Breast epithelium (tissue), 4 donors: ENCODE measurements around the gene KANK2. TPM values are rescaled to one million over a fixed set of nuclear protein-coding genes. Genes with fewer than 3 reads are reported as not detected.
"Not testable (repeated sequence)": the region's sequence is repeated elsewhere in the genome, so short reads cannot be mapped to it uniquely, and the experiment has no call there.

Experiments
- DNase-seq, 2 donors: peaks; one replicate each; pipeline ENCODE4 v3.0.0-alpha.2; 2019; ENCODE audit warnings: low spot score in 2 of 2
- H3K27ac ChIP-seq, 2 donors: fragments of 200-600 bp; sonication (generic) in 1 of 2; one replicate each; pipeline ENCODE4 v1.5.1; 2016 to 2019; ENCODE audit warnings: mild to moderate bottlenecking in 1 of 2
- H3K27me3 ChIP-seq, 2 donors: fragments of 200-600 bp; sonication (generic) in 1 of 2; one replicate each; pipeline versions ENCODE4 v1.5.1 to v1.6.0; 2017 to 2019; ENCODE audit warnings: control low read depth in 1 of 2, mild to moderate bottlenecking in 1 of 2
- H3K36me3 ChIP-seq: fragments of 200-600 bp; one replicate; pipeline ENCODE4 v1.5.1; 2019
- H3K4me1 ChIP-seq, 2 donors: fragments of 200-600 bp; sonication (generic); one replicate each; pipeline ENCODE4 v1.5.1; 2016 to 2019; ENCODE audit warnings: control low read depth in 1 of 2
- H3K4me3 ChIP-seq, 3 donors: fragments of 200-600 bp; sonication (generic); 1 replicate in 2 of 3; 2 replicates in 1 of 3; pipeline ENCODE4 v1.5.1; 2016 to 2019; ENCODE audit warnings: mild to moderate bottlenecking in 3 of 3, moderate library complexity in 2 of 3
- H3K9me3 ChIP-seq, 2 donors: fragments of 200-600 bp; sonication (generic) in 1 of 2; one replicate each; pipeline ENCODE4 v1.5.1; 2016 to 2019; ENCODE audit warnings: control low read depth in 1 of 2
- CTCF ChIP-seq, 3 donors: fragments of 450-650 bp; IDR thresholded peaks; one replicate each; pipeline ENCODE4 v1.5.1; 2016 to 2017; ENCODE audit warnings: antibody characterized with exemption in 3 of 3, mild to moderate bottlenecking in 3 of 3, moderate library complexity in 3 of 3
- POLR2A ChIP-seq: fragments of 450-650 bp; IDR thresholded peaks from one replicate; pipeline ENCODE4 v1.6.1; 2016; ENCODE audit warnings: antibody characterized with exemption, mild to moderate bottlenecking, moderate library complexity
- POLR2AphosphoS5 ChIP-seq, 3 donors: sonication (generic); formaldehyde crosslinking; IDR thresholded peaks; one replicate each; pipeline ENCODE4 v1.6.1; 2017; ENCODE audit warnings: antibody characterized with exemption in 3 of 3
- intact Hi-C: fragments of 100-400 bp; cut with DNase I; formaldehyde crosslinking; loops from one replicate; pipeline ENCODE4 v1.15.1; 2023; ENCODE audit warnings: low total_unique reads
- total RNA-seq, 3 donors: library from RNA; depleted of rRNA; stranded (reverse); fragments of >200 nt; gene quantifications; one replicate each; pipeline ENCODE4 v1.1.0, GENCODE V29; 2016

KANK2 gene
- total RNA-seq, 3 donors from 2014 or later, result 142 to 477 (median 197) TPM

- no peaks in the 10 kb centered on the region for H3K27me3 ChIP-seq
- no peak overlapping the region for H3K4me3 ChIP-seq
- intact Hi-C loops, result no loop called here
- peak; percentile 14 to 76 (median 44) for TF ChIP-seq POLR2AphosphoS5 (IDR thresholded peaks at IDR 0.05)
- no peak for TF ChIP-seq POLR2A
- peak; percentile 47 to 94 (median 76) for TF ChIP-seq CTCF (IDR thresholded peaks at IDR 0.05)
- no peaks in the 10 kb centered on the region for H3K4me1 ChIP-seq
- peak; percentile 75 to 89 for DNase-seq
- peak overlapping the region; percentile 67 to 78 for H3K27ac ChIP-seq
- no peaks in the 10 kb centered on the region for H3K9me3 ChIP-seq
- no peaks in the 10 kb centered on the region for H3K36me3 ChIP-seq
Measured at GRCh38 chr19:11130824-11131455, 66.4 kb downstream of the KANK2 start.

GRCh38 chr19:11127905-11128304, 69.4 kb downstream of the KANK2 start:
- no peaks in the 10 kb centered on the region for H3K9me3 ChIP-seq
- H3K4me3 ChIP-seq, result no peak overlapping the region
- no peaks in the 10 kb centered on the region for H3K4me1 ChIP-seq
- intact Hi-C loops, result no loop called here
- H3K27ac ChIP-seq, result no peak overlapping the region
- no peaks in the 10 kb centered on the region for H3K27me3 ChIP-seq
- no peak for DNase-seq
- H3K36me3 ChIP-seq, result no peaks in the 10 kb centered on the region
- TF ChIP-seq CTCF (IDR thresholded peaks at IDR 0.05) (no peak), POLR2AphosphoS5 (IDR thresholded peaks at IDR 0.05) (no peak), POLR2A (no peak)

GRCh38 chr19:11125994-11126685, 71.2 kb downstream of the KANK2 start:
- H3K4me1 ChIP-seq, result no peaks in the 10 kb centered on the region
- intact Hi-C loops, result no loop called here
- no peaks in the 10 kb centered on the region for H3K27me3 ChIP-seq
- no peak overlapping the region for H3K4me3 ChIP-seq
- TF ChIP-seq POLR2AphosphoS5 (IDR thresholded peaks at IDR 0.05), result peak in 1 of 3 donors; percentile 19
- no peak for TF ChIP-seq POLR2A
- TF ChIP-seq CTCF (IDR thresholded peaks at IDR 0.05), result peak; percentile 71 to 81 (median 74)
- no peak overlapping the region for H3K27ac ChIP-seq
- H3K36me3 ChIP-seq, result no peaks in the 10 kb centered on the region
- H3K9me3 ChIP-seq, result no peaks in the 10 kb centered on the region
- peak; percentile 86 to 88 for DNase-seq

GRCh38 chr19:11124157-11124556, 73.2 kb downstream of the KANK2 start:
- H3K27me3 ChIP-seq, intact Hi-C loops, H3K9me3 ChIP-seq, H3K4me3 ChIP-seq, H3K36me3 ChIP-seq, DNase-seq, H3K4me1 ChIP-seq, H3K27ac ChIP-seq: not testable (repeated sequence)

GRCh38 chr19:11123114-11123513, 74.2 kb downstream of the KANK2 start:
- DNase-seq, result no peak
- no peak for TF ChIP-seq POLR2AphosphoS5 (IDR thresholded peaks at IDR 0.05)
- TF ChIP-seq POLR2A, result no peak
- no peak for TF ChIP-seq CTCF (IDR thresholded peaks at IDR 0.05)
- Histone ChIP-seq H3K4me3 (no peak overlapping the region), H3K9me3 (no peaks in the 10 kb centered on the region), H3K27ac (no peak overlapping the region), H3K27me3 (no peaks in the 10 kb centered on the region), H3K36me3 (no peaks in the 10 kb centered on the region), H3K4me1 (no peaks in the 10 kb centered on the region)
- intact Hi-C loops, result no loop called here

- DNase-seq, H3K9me3 ChIP-seq, H3K27ac ChIP-seq, H3K36me3 ChIP-seq, H3K4me1 ChIP-seq, H3K27me3 ChIP-seq, intact Hi-C loops, H3K4me3 ChIP-seq: not testable (repeated sequence)
Measured at GRCh38 chr19:11121963-11122362, 75.4 kb downstream of the KANK2 start.
